Measurements from ENCODE around the gene PIEZO2.
"Not testable (repeated sequence)": the region's sequence is repeated elsewhere in the genome, so short reads cannot be mapped to it uniquely, and the experiment has no call there.

PIEZO2 gene

GRCh38 chr18:11150271-11150615, 874 bp upstream of the PIEZO2 start:
- DNase-seq (ENCODE audit: low read depth in 1 of 2, low spot score in 1 of 2) = no peak

GRCh38 chr18:11148680-11149440, 509 bp downstream of the PIEZO2 start:
- DNase-seq (ENCODE audit: low read depth in 1 of 2, low spot score in 1 of 2) = no peak

- no peak for DNase-seq (ENCODE audit: low read depth in 1 of 2, low spot score in 1 of 2)
These were observed 1.2 kb downstream of the PIEZO2 start for GRCh38 chr18:11147962-11148679.

- DNase-seq (ENCODE audit: low read depth in 1 of 2, low spot score in 1 of 2) = no peak
These were observed 1.9 kb downstream of the PIEZO2 start for GRCh38 chr18:11147371-11147951.

- DNase-seq (ENCODE audit: low read depth in 1 of 2, low spot score in 1 of 2) = no peak
These were observed 2.4 kb downstream of the PIEZO2 start for GRCh38 chr18:11146947-11147345.

GRCh38 chr18:11146238-11146946, 3.0 kb downstream of the PIEZO2 start:
- no peak for DNase-seq (ENCODE audit: low read depth in 1 of 2, low spot score in 1 of 2)

- no peak for DNase-seq (ENCODE audit: low read depth in 1 of 2, low spot score in 1 of 2)
These were observed 3.8 kb downstream of the PIEZO2 start for GRCh38 chr18:11145413-11146191.

- no peak for DNase-seq (ENCODE audit: low read depth in 1 of 2, low spot score in 1 of 2)
These were observed 12.0 kb downstream of the PIEZO2 start for GRCh38 chr18:11137400-11137799.

GRCh38 chr18:11136241-11136640, 13.1 kb downstream of the PIEZO2 start:
- DNase-seq (ENCODE audit: low read depth in 1 of 2, low spot score in 1 of 2) = no peak

GRCh38 chr18:11134940-11135339, 14.4 kb downstream of the PIEZO2 start:
- no peak for DNase-seq (ENCODE audit: low read depth in 1 of 2, low spot score in 1 of 2)

- DNase-seq (ENCODE audit: low read depth in 1 of 2, low spot score in 1 of 2) = not testable (repeated sequence)
These were observed 20.3 kb downstream of the PIEZO2 start for GRCh38 chr18:11129059-11129458.

GRCh38 chr18:11125492-11126315, 23.7 kb downstream of the PIEZO2 start:
- DNase-seq (ENCODE audit: low read depth in 1 of 2, low spot score in 1 of 2) = no peak

GRCh38 chr18:11124054-11124453, 25.3 kb downstream of the PIEZO2 start:
- no peak for DNase-seq (ENCODE audit: low read depth in 1 of 2, low spot score in 1 of 2)

GRCh38 chr18:11121443-11121849, 27.9 kb downstream of the PIEZO2 start:
- DNase-seq (ENCODE audit: low read depth in 1 of 2, low spot score in 1 of 2) = no peak

GRCh38 chr18:11119959-11120587, 29.3 kb downstream of the PIEZO2 start:
- no peak for DNase-seq (ENCODE audit: low read depth in 1 of 2, low spot score in 1 of 2)

GRCh38 chr18:11119550-11119949, 29.8 kb downstream of the PIEZO2 start:
- DNase-seq (ENCODE audit: low read depth in 1 of 2, low spot score in 1 of 2) = no peak

- no peak for DNase-seq (ENCODE audit: low read depth in 1 of 2, low spot score in 1 of 2)
These were observed 31.2 kb downstream of the PIEZO2 start for GRCh38 chr18:11118051-11118766.

GRCh38 chr18:11115276-11115675, 34.1 kb downstream of the PIEZO2 start:
- DNase-seq (ENCODE audit: low read depth in 1 of 2, low spot score in 1 of 2) = no peak

- DNase-seq (ENCODE audit: low read depth in 1 of 2, low spot score in 1 of 2) = no peak
These were observed 34.7 kb downstream of the PIEZO2 start for GRCh38 chr18:11114653-11115052.

Measured in activated T-helper 1 cell treated with anti-CD3 and anti-CD28 coated beads, Interleukin-2, amount 50 U/mL, for 16 hours (primary cell).